ENCODE measurements around the gene TMCO5A. TPM values are rescaled to one million over a fixed set of nuclear protein-coding genes. Genes with fewer than 3 reads are reported as not detected.

TMCO5A gene
- total RNA-seq, 2 experiments from 2014 or later = not detected

- BruUV-seq (replicated peaks) = no TSS peak
- no peaks in the 10 kb centered on the region for H3K36me3 ChIP-seq (ENCODE audit: insufficient read depth, low read length)
- POLR2A ChIA-PET = no interaction called here
- H3K4me1 ChIP-seq (ENCODE audit: insufficient read depth, low read length, poor library complexity, severe bottlenecking) = no peaks in the 10 kb centered on the region
- intact Hi-C loops (cut with micrococcal nuclease; ENCODE audit: unreplicated experiment) = no loop called here
- no peaks in the 10 kb centered on the region for H3K79me2 ChIP-seq (ENCODE audit: insufficient read depth, low read depth, low read length)
- no peak overlapping the region for H3K4me2 ChIP-seq (ENCODE audit: low read length)
- TF ChIP-seq CTCF (conservative IDR thresholded peaks at IDR 0.05; ENCODE audit: low read length) (no peak), EZH2phosphoT487 (IDR thresholded peaks at IDR 0.05; ENCODE audit: borderline replicate concordance, low read depth, low read length) (no peak)
- CTCF ChIA-PET (ENCODE audit: unreplicated experiment) = no interaction called here
- no peak overlapping the region for H3K4me3 ChIP-seq (ENCODE audit: low read depth, low read length, poor library complexity, severe bottlenecking)
- no peaks in the 10 kb centered on the region for H3K9me2 ChIP-seq (ENCODE audit: insufficient read depth, low read length)
- H4K20me1 ChIP-seq (ENCODE audit: insufficient read depth, low read length) = no peaks in the 10 kb centered on the region
- no peak overlapping the region for H2AFZ ChIP-seq (ENCODE audit: low read length)
- DNase-seq (ENCODE audit: low spot score) = no peak
- H3K9me3 ChIP-seq (ENCODE audit: low read length) = no peaks in the 10 kb centered on the region
- no peak overlapping the region for H3K27ac ChIP-seq (ENCODE audit: low read depth, low read length, poor library complexity, severe bottlenecking)
Measured at GRCh38 chr15:37903919-37904625, 30.4 kb upstream of the TMCO5A start.

- H3K9me2 ChIP-seq (ENCODE audit: insufficient read depth, low read length) = no peaks in the 10 kb centered on the region
- no peak overlapping the region for H3K27ac ChIP-seq (ENCODE audit: low read depth, low read length, poor library complexity, severe bottlenecking)
- no TSS peak for BruUV-seq (replicated peaks)
- DNase-seq (ENCODE audit: low spot score) = no peak
- H2AFZ ChIP-seq (ENCODE audit: low read length) = no peak overlapping the region
- TF ChIP-seq EZH2phosphoT487 (IDR thresholded peaks at IDR 0.05; ENCODE audit: borderline replicate concordance, low read depth, low read length) (no peak), CTCF (conservative IDR thresholded peaks at IDR 0.05; ENCODE audit: low read length) (no peak)
- POLR2A ChIA-PET = no interaction called here
- no peaks in the 10 kb centered on the region for H4K20me1 ChIP-seq (ENCODE audit: insufficient read depth, low read length)
- H3K4me3 ChIP-seq (ENCODE audit: low read depth, low read length, poor library complexity, severe bottlenecking) = no peak overlapping the region
- no peaks in the 10 kb centered on the region for H3K9me3 ChIP-seq (ENCODE audit: low read length)
- H3K4me2 ChIP-seq (ENCODE audit: low read length) = no peak overlapping the region
- no peaks in the 10 kb centered on the region for H3K79me2 ChIP-seq (ENCODE audit: insufficient read depth, low read depth, low read length)
- no peaks in the 10 kb centered on the region for H3K4me1 ChIP-seq (ENCODE audit: insufficient read depth, low read length, poor library complexity, severe bottlenecking)
- CTCF ChIA-PET (ENCODE audit: unreplicated experiment) = no interaction called here
- no peaks in the 10 kb centered on the region for H3K36me3 ChIP-seq (ENCODE audit: insufficient read depth, low read length)
- intact Hi-C loops (cut with micrococcal nuclease; ENCODE audit: unreplicated experiment) = no loop called here
Measured at GRCh38 chr15:37907136-37907535, 27.3 kb upstream of the TMCO5A start.

GRCh38 chr15:37921527-37922385, 12.7 kb upstream of the TMCO5A start:
- CTCF ChIA-PET (ENCODE audit: unreplicated experiment) = no interaction called here
- Histone ChIP-seq H3K9me2 (ENCODE audit: insufficient read depth, low read length) (no peaks in the 10 kb centered on the region), H4K20me1 (ENCODE audit: insufficient read depth, low read length) (no peaks in the 10 kb centered on the region), H3K4me3 (ENCODE audit: low read depth, low read length, poor library complexity, severe bottlenecking) (no peak overlapping the region), H3K4me1 (ENCODE audit: insufficient read depth, low read length, poor library complexity, severe bottlenecking) (no peaks in the 10 kb centered on the region), H3K36me3 (ENCODE audit: insufficient read depth, low read length) (no peaks in the 10 kb centered on the region), H3K27ac (ENCODE audit: low read depth, low read length, poor library complexity, severe bottlenecking) (no peak overlapping the region), H3K4me2 (ENCODE audit: low read length) (no peak overlapping the region), H3K79me2 (ENCODE audit: insufficient read depth, low read depth, low read length) (no peaks in the 10 kb centered on the region), H3K9me3 (ENCODE audit: low read length) (no peaks in the 10 kb centered on the region), H2AFZ (ENCODE audit: low read length) (no peak overlapping the region)
- BruUV-seq (replicated peaks) = no TSS peak
- intact Hi-C loops (cut with micrococcal nuclease; ENCODE audit: unreplicated experiment) = no loop called here
- DNase-seq (ENCODE audit: low spot score) = no peak
- TF ChIP-seq EZH2phosphoT487 (IDR thresholded peaks at IDR 0.05; ENCODE audit: borderline replicate concordance, low read depth, low read length) (no peak), CTCF (conservative IDR thresholded peaks at IDR 0.05; ENCODE audit: low read length) (no peak)
- POLR2A ChIA-PET = interaction anchor here (0.6 kb wide), 1 partner anchor 82 kb away, joined by 4 read pairs; no protein-coding TSS in a partner anchor

Data from OCI-LY7 (cell line).